GM12875 (cell line): ENCODE data around the gene KIAA1958.

Source experiments
- H3K4me3 ChIP-seq: one replicate; pipeline ENCODE4 v1.5.1; 2011; ENCODE audit warnings: low read depth, low read length, control low read depth
- CTCF ChIP-seq: IDR thresholded peaks from 2 replicates; pipeline ENCODE4 v1.5.1; 2011; ENCODE audit warnings: low read depth, mild to moderate bottlenecking, control low read depth, inconsistent platforms, low read length, moderate library complexity, borderline replicate concordance; ENCODE audit not compliant: insufficient read depth

The KIAA1958 gene

GRCh38 chr9:112696461-112696860, 209.8 kb downstream of the KIAA1958 start:
- no peak for TF ChIP-seq CTCF

GRCh38 chr9:112699230-112699629, 212.6 kb downstream of the KIAA1958 start:
- no peak for TF ChIP-seq CTCF
- no peak overlapping the region for H3K4me3 ChIP-seq

More at GRCh38 chr9:112696461-112696860, 209.8 kb downstream of the KIAA1958 start:
- no peak overlapping the region for H3K4me3 ChIP-seq

GRCh38 chr9:112700085-112700484, 213.5 kb downstream of the KIAA1958 start:
- TF ChIP-seq CTCF = no peak
- no peak overlapping the region for H3K4me3 ChIP-seq

- TF ChIP-seq CTCF = no peak
Observed at GRCh38 chr9:112703304-112703703, 216.7 kb downstream of the KIAA1958 start.

GRCh38 chr9:112705768-112706427, 219.3 kb downstream of the KIAA1958 start:
- no peak for TF ChIP-seq CTCF

More at GRCh38 chr9:112703304-112703703, 216.7 kb downstream of the KIAA1958 start:
- no peak overlapping the region for H3K4me3 ChIP-seq

GRCh38 chr9:112711050-112711689, 224.5 kb downstream of the KIAA1958 start:
- TF ChIP-seq CTCF = peak; percentile 23; the same call in 1 of the 2 replicates
- H3K4me3 ChIP-seq = no peak overlapping the region

More at GRCh38 chr9:112705768-112706427, 219.3 kb downstream of the KIAA1958 start:
- no peak overlapping the region for H3K4me3 ChIP-seq

GRCh38 chr9:112712678-112713077, 226.1 kb downstream of the KIAA1958 start:
- no peak for TF ChIP-seq CTCF
- no peak overlapping the region for H3K4me3 ChIP-seq
